HepG2 (cell line): ENCODE measurements around the gene SURF1. TPM values are rescaled to one million over a fixed set of nuclear protein-coding genes. Genes with fewer than 3 reads are reported as not detected.
A peak's percentile ranks its signal among the peaks of the same experiment; 100 is the strongest.

Source experiments
- CEBPZ ChIP-seq: IDR thresholded peaks from 2 replicates; pipeline ENCODE4 v1.6.1; 2012; ENCODE audit warnings: low read length, improper control_type of control experiment
- DDIT3 ChIP-seq: sonication (generic); formaldehyde crosslinking; IDR thresholded peaks from 2 replicates; pipeline ENCODE4 v1.4.0; 2020; ENCODE audit warnings: mild to moderate bottlenecking, missing genetic modification reagents
- FOXC1 ChIP-seq: sonication (generic); formaldehyde crosslinking; IDR thresholded peaks from 2 replicates; pipeline ENCODE4 v1.8.0; 2022; ENCODE audit warnings: mild to moderate bottlenecking, missing genetic modification reagents, borderline replicate concordance
- FOXO1 ChIP-seq: sonication (generic); formaldehyde crosslinking; IDR thresholded peaks from 2 replicates; pipeline ENCODE4 v1.4.0; 2020; ENCODE audit warnings: missing genetic modification reagents
- HDAC6 ChIP-seq: fragments of 200-600 bp; sonication (generic); IDR thresholded peaks from 2 replicates; pipeline ENCODE4 v1.7.0; 2017; ENCODE audit warnings: mild to moderate bottlenecking, antibody characterized with exemption, low read length, low read depth
- NR2F1 ChIP-seq, 2 experiments: fragments of 450-650 bp in 1 of 2; formaldehyde crosslinking in 1 of 2; IDR thresholded peaks; 2 replicates each; pipeline versions ENCODE4 v1.5.0 to v1.6.1; 2016 to 2020; ENCODE audit warnings: mild to moderate bottlenecking in 1 of 2, missing compliant biosample characterization in 1 of 2, missing genetic modification reagents in 1 of 2, moderate library complexity in 1 of 2
- PITX1 ChIP-seq: sonication (generic); formaldehyde crosslinking; IDR thresholded peaks from 2 replicates; pipeline ENCODE4 v1.5.1; 2020; ENCODE audit warnings: mild to moderate bottlenecking, missing genetic modification reagents
- RFX3 ChIP-seq: IDR thresholded peaks from 2 replicates; pipeline ENCODE4 v1.6.1; 2016; ENCODE audit warnings: missing biosample characterization, missing genetic modification reagents
- SIX4 ChIP-seq: sonication (generic); formaldehyde crosslinking; IDR thresholded peaks from 2 replicates; pipeline ENCODE4 v1.4.0; 2020; ENCODE audit warnings: missing genetic modification reagents
- SRSF1 ChIP-seq: fragments of 200-400 bp; formaldehyde crosslinking; optimal IDR thresholded peaks from 2 replicates; pipeline ENCODE3; 2017; ENCODE audit warnings: mild to moderate bottlenecking, low read depth, low read length, moderate library complexity
- STAG1 ChIP-seq: sonication (generic); formaldehyde crosslinking; IDR thresholded peaks from 2 replicates; pipeline ENCODE4 v1.4.0; 2020; ENCODE audit warnings: missing genetic modification reagents
- ZBTB34 ChIP-seq: sonication (generic); formaldehyde crosslinking; IDR thresholded peaks from 2 replicates; pipeline ENCODE4 v1.8.0; 2022; ENCODE audit warnings: mild to moderate bottlenecking, missing genetic modification reagents
- ZHX2 ChIP-seq, 2 experiments: sonication (generic) in 1 of 2; formaldehyde crosslinking in 1 of 2; IDR thresholded peaks; 2 replicates each; pipeline versions ENCODE4 v1.6.1 to v1.9.0; 2014 to 2022; ENCODE audit warnings: antibody characterized with exemption in 1 of 2, borderline replicate concordance in 1 of 2, inconsistent platforms in 1 of 2, low read depth in 1 of 2, missing genetic modification reagents in 1 of 2
- ZNF644 ChIP-seq: IDR thresholded peaks from 2 replicates; pipeline ENCODE4 v1.6.1; 2016; ENCODE audit warnings: low read depth
- ZNF724P ChIP-seq: sonication (generic); formaldehyde crosslinking; IDR thresholded peaks from 2 replicates; pipeline ENCODE4 v1.8.0; 2022; ENCODE audit warnings: missing genetic modification reagents, borderline replicate concordance
- polyA plus RNA-seq, 8 experiments: library from polyadenylated mRNA; depleted of rRNA in 3 of 8; stranded (reverse) in 7 of 8; unstranded in 1 of 8; fragments of >200 nt; fragmentation: Illumina TruSeq in 4 of 8; extraction: Trizol in 4 of 8; gene quantifications; 2 replicates each; pipeline versions ENCODE4 v1.2.1 to v1.2.3, GENCODE V29; 2011 to 2016; ENCODE audit warnings: low read depth in 4 of 8, missing spikeins in 1 of 8, mixed read lengths in 1 of 8; ENCODE audit not compliant: insufficient read depth in 1 of 8
- total RNA-seq, 5 experiments: library from RNA; depleted of rRNA; stranded (reverse); fragments of >200 nt; fragmentation: Illumina TruSeq; extraction: Trizol; gene quantifications; 2 replicates each; pipeline ENCODE4 v1.2.3, GENCODE V29; 2016; ENCODE audit warnings: low read depth in 1 of 5
- TF ChIP-seq, protein P1 (sequence below): sonication (generic); formaldehyde crosslinking; IDR thresholded peaks from 2 replicates; pipeline ENCODE4 v1.8.1; 2023; ENCODE audit warnings: mild to moderate bottlenecking, inconsistent platforms, moderate library complexity, missing genetic modification reagents, borderline replicate concordance

SURF1 gene
- total and polyA plus RNA-seq, 2 of the 13 experiments (the other 11 are each of a cell fraction or from before 2014, with no cell fraction given), result 17.8 to 40.7 TPM

GRCh38 chr9:133384736-133385321, 28.5 kb upstream of the SURF1 start (continued):
- TF ChIP-seq ZNF644 (no peak), SIX4 (CRISPR knock-in tag) (no peak), PITX1 (CRISPR knock-in tag) (no peak), HDAC6 (no peak), RFX3 (CRISPR knock-in tag) (no peak), DDIT3 (CRISPR knock-in tag) (no peak), ZHX2 (IDR thresholded peaks at IDR 0.05; ENCODE audit: low read depth) (no peak), ZHX2 (CRISPR knock-in tag; IDR thresholded peaks at IDR 0.05; ENCODE audit: borderline replicate concordance) (no peak), ZNF724P (CRISPR knock-in tag) (no peak), NR2F1 (CRISPR knock-in tag; IDR thresholded peaks at IDR 0.05) (no peak), ZBTB34 (CRISPR knock-in tag) (no peak), SRSF1 (no peak), CEBPZ (no peak), FOXC1 (CRISPR knock-in tag) (no peak), FOXO1 (CRISPR knock-in tag) (no peak), STAG1 (no peak)
- TF ChIP-seq, protein P1, sequence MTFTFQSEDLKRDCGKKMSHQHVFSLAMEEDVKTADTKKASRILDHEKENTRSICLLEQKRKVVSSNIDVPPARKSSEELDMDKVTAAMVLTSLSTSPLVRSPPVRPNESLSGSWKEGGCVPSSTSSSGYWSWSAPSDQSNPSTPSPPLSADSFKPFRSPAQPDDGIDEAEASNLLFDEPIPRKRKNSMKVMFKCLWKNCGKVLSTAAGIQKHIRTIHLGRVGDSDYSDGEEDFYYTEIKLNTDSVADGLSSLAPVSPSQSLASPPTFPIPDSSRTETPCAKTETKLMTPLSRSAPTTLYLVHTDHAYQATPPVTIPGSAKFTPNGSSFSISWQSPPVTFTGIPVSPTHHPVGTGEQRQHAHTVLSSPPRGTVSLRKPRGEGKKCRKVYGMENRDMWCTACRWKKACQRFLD (CRISPR knock-in tag), result 0 out of 2 replicates have a peak, but pooled peaks have one; percentile 37
